Left lobe of liver (tissue), 2 donors: Measurements from ENCODE around the gene CIC. TPM values are rescaled to one million over a fixed set of nuclear protein-coding genes. Genes with fewer than 3 reads are reported as not detected.
A peak's percentile ranks its signal among the peaks of the same experiment; 100 is the strongest.

Experiments used
- ATAC-seq: fragments of 200-7000 bp; cut with Tn5 transposase; one replicate; pipeline ENCODE4 v1.9.1; 2020; ENCODE audit warnings: mild to moderate bottlenecking, moderate library complexity
- DNase-seq: peaks from one replicate; pipeline ENCODE4 v3.0.0-alpha.2; 2020; ENCODE audit warnings: low spot score
- total RNA-seq: library from RNA; stranded (reverse); gene quantifications from one replicate; pipeline ENCODE4 v1.2.1, GENCODE V29; 2021
- donor health status: DM: no; HTN: no; CAD: no; lungs with moderate emphysema.
- donor health status: DM: no; HTN: yes; CAD: no.

Gene CIC
- total RNA-seq, 1 donor from 2014 or later: 25.2 TPM

GRCh38 chr19:42242512-42243409, 26.3 kb upstream of the CIC start, which contains the start of gene GSK3A:
GSK3A (minus strand) TSS chr19:42242602; CDS start chr19:42242465, 137 bp downstream.
- peak; percentile 99 for DNase-seq
- peak; percentile 79 for ATAC-seq

- peak; percentile 60 for ATAC-seq
- peak; percentile 94 for DNase-seq
Observed at GRCh38 chr19:42244347-42245220, 24.5 kb upstream of the CIC start.

GRCh38 chr19:42245231-42245630, 23.8 kb upstream of the CIC start:
- DNase-seq (no peak), ATAC-seq (no peak)

GRCh38 chr19:42246143-42246921, 22.7 kb upstream of the CIC start:
- DNase-seq (peak; percentile 65), ATAC-seq (no peak)

- DNase-seq: no peak
Observed at GRCh38 chr19:42246922-42247639, 22.0 kb upstream of the CIC start.

GRCh38 chr19:42247640-42248199, 21.3 kb upstream of the CIC start:
- no peak for ATAC-seq
- no peak for DNase-seq

More at GRCh38 chr19:42246922-42247639, 22.0 kb upstream of the CIC start:
- no peak for ATAC-seq

- no peak for DNase-seq
Observed at GRCh38 chr19:42248270-42249148, 20.5 kb upstream of the CIC start.

GRCh38 chr19:42249149-42249750, 19.8 kb upstream of the CIC start:
- DNase-seq (no peak), ATAC-seq (no peak)

More at GRCh38 chr19:42248270-42249148, 20.5 kb upstream of the CIC start:
- no peak for ATAC-seq

- DNase-seq (no peak), ATAC-seq (no peak)
Observed at GRCh38 chr19:42249769-42250168, 19.3 kb upstream of the CIC start.

GRCh38 chr19:42250183-42250665, 18.8 kb upstream of the CIC start:
- DNase-seq: no peak

GRCh38 chr19:42250666-42251531, 18.2 kb upstream of the CIC start:
- no peak for DNase-seq
- ATAC-seq: no peak

More at GRCh38 chr19:42250183-42250665, 18.8 kb upstream of the CIC start:
- no peak for ATAC-seq

- ATAC-seq (no peak), DNase-seq (no peak)
Observed at GRCh38 chr19:42251572-42252358, 17.3 kb upstream of the CIC start.

- DNase-seq (no peak), ATAC-seq (no peak)
Observed at GRCh38 chr19:42252365-42253244, 16.4 kb upstream of the CIC start.

GRCh38 chr19:42253245-42254088, 15.6 kb upstream of the CIC start:
- ATAC-seq (peak; percentile 37), DNase-seq (peak; percentile 72)
